Measurements from ENCODE around the gene RARB.

The RARB gene

DNA sequence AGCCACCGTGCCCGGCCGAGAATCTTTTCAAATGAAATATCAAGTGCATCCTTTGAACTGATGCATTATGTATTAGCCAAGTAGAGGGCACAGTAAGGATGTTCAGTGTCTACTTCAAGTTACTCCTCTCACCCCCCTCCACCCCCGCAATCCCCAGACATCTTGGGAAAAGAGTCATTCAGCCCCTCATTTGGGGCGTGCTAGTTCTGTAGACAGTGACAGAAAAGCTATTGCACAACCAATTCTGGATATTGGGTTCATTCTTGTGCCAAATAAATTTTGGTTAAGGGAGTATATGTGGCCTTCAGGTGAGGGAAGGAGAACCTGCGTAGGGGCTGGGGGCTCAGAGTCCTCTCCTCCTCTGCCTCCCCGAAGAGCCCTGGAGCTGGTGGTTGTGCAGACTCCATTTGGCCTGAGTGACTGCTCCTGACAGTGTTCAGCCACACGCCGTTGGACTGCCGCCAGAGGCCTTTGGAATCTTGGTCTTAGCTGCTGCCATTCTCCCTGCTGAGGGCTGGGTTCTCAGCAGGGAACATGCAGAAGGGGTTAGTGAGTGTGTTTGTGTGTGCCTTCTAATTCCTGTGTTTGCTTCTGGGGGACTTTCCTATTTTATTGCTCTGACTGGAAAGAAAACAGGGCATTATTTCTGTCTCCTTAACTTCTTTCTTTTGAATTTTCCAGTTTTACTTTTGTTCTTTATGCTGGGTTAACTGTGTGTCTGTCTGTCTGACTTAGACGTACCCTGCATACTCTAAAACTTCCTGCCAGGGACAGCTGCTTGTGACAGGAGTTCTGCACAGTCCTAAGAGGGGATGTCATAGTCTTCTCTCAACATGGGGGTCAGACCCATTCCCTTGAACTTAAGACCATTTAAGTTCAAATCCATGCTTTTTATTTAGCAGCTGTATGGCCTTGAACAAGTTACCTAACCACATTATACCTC lies 21.0 kb downstream of the RARB start:
- DNase-seq: peak; percentile 11

DNA sequence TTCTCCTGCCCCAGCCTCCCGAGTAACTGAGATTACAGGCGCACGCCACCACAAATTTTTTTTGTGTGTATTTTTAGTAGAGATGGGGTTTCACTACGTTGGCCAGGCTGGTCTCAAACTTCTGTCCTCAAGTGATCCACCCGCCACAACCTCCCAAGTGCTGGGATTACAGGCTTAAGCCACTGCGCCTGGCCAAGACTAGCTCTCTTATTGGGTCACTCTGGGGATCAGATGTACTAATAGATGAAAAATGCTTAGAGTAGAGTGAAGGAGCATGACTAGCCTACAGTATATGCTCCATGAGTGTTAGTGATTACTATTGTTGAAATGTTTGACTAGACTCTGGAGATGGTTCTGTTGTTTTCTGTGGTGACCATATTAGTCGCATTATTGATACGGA lies 21.8 kb downstream of the RARB start:
- DNase-seq: peak; percentile 6

DNA sequence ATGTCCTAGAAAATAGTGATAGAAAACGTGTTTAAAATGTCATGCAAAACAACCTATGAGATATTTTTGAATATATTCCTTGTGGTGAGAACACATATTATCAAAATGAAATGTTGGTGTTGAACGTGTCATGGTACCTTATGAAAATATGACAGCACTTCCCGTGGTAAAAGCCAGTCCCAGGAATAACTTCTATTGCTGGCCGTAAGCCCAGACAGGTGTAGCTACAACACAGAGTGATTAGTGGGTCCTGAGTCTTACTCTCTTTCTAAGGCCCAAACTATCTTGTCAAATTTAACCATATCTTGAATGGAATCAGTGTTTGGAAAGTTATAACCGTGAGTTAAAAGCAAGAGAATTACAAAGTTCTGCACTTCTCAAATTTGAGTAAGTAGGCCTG lies 24.1 kb downstream of the RARB start:
- DNase-seq: no peak

DNA sequence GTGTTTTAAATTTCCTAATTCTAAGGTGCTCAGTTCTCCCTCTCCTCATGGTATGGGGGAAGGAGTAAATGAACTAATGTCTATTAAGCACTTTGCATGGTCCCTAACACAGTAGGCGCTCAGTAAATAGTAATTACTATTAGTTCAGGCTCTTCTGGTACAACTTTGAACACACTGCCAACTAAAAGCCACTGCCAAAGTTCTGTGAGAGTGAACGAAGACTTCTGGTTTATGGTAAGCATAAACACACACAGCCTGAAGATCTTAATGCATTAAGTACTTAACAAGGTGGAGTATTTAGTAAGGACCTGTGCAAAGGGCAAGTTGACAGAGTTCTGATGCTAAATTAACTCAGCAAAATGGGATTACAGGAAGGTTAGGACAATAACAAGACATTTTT lies 24.7 kb downstream of the RARB start:
- DNase-seq: no peak

DNA sequence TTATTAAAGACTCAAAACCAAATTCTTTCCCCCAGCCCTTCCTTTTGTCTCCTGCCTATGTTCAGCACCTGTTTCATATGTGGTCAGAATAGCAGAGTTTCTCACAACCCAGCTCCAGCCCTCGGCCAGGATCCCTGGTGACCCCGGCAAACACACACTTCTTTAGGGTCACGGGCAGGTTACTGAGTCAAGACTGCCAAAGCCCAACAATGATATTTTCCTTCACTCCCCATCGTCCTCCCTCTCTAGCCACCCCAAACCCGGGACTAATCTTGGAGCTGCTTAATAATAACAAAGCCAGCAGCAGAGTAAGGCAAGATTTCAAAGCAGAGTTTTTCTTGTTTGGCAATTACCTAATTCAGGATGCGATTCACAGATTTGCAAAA lies 25.5 kb downstream of the RARB start:
- DNase-seq: no peak

DNA sequence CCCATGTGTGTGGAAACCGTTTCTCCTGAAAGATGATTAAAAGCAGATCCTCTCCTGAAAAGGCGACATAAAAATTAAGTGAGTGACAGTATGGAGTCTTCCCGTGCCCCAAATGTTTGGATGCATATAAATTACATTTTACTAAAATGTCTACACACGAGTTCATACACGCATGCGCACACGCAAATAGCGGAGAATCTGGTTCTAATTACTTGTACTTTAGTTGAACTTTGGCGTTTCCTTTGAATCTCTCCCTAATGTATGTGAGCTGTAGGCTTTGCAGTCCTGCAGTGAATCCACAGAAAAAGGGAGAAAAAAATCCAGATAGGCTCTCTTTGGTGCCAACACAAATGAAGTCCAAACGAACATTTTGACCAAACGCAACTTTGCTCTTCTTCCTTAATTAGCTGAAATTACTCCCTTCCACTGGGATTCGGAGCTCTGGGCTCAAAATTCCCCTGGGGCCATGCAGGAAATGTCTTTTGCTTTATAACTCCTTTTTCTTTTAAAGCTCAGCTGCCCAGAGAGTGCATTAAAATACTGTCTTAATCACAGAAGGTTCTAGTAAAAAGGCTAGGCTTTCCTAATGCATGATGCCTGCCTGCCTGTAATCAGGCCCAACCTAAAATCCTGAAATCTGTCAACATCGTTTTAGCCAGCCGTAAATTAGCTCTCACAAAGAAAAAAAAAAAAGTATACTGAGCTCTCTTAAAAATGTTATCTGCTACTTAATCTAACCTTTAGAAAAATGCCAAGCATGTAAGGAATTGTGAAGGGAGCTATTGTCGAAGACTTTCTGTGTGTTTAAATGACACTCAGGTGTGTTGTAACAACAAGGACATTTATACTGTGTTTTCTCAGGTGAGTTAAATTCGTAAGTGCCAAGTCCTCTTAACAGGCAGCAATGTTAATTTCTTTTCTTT lies 26.2 kb downstream of the RARB start:
- DNase-seq: no peak

DNA sequence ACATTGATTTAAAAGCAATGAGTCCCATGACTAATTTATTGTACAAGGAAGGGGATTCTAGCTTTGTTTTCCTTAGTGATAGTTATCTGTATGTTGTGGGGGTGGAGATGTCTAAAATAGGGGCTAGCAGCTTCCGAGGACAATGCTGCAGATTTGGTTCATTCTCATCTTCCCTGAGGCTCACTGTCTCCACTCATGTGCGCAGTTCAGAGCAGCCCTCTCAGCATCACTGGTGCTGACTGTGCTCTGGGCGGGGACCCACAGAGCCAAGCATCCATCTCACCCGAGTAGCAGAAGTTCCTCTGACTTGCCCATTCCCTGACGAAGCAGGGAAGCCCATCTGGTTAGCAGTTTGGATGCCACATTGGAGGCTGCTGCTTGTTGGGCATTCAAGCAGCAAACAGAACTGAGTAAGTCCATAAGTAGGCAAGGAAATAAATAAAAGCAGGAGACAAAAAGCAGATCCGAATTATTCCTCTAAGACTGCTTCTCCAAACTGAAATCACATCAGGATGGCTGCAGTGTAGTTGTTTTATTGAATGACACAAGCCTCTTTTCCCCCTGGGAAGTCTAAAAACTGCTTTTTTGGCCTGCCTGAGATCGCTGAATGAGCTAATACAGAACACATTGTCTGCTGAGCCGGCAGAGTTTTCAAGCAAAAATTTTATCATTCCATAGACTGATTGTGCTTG lies 27.5 kb downstream of the RARB start:
- no peak for DNase-seq

DNA sequence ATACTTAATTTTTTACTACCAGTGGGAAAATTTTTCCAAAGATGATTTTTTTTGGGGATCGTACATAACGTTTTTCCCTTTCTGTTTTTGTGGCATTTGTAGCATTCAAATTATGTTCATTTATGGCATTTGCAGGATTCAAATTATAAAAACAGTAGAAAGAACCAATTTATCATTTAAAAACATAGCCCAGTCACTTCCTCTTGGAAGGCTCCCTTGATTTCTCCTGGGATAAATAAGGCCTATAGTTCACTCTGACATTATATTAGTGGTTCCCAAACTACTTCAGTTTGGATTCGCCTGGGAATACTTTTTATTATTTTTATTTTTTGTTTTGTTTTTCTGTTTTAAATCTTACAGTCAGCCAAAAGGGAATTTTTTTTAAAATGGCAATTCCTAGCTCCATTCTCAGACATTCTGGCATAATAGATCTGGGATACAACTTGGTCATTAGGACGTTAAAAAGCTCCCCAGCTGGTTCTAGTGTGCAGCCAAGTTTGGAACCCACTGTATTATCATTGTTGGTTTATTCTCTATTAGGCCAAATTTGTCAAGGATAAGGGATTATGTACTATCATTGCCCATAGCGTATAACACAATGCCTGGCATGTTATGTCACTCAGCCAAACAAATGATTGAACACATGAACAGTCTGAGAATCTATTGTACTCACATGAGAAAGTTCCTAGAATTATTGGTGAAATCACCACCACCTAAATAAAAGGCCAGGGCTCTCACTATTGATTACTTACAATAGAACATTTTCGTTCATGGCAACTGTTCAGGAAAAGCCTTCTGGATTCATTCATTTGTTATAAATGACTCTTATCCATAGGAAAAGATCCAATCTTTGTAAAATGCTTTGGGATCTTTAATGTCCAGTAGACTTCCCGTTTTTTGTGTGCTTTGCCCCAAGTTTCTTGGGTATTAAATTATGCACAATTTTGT lies 28.9 kb downstream of the RARB start:
- no peak for DNase-seq

DNA sequence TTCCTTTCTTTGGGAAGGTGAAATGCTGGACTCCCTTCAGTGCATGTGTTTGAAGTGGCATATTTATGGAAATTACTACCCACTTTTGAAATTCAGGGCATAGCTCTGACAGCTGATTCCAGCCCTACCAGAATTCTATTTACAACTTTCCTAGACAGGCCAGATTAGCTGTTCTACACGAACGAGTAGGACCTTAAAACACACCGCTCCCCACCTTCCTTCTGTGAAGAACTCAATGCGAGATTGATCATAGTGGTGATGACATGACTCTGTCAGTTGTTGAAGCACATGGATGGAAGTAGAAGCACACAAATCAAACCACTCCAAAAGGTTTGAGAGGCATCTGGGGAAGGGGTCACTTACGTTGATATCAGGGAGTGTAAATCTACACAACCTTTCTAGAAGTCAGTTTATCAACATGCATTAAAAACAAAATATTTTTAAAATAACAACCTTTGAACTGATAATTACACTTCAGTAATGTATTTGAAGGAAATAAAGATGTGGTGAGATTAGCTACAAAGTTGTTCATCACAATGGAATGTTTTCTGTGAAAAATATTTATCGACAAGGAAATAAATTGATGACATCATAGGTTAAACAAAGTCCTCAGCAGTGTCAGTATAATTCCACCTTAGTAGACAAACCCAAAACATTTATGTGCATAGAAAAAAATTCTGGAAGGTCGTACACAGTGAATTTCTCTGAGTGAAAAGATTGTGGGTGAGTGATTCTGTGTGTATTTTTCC lies 29.8 kb downstream of the RARB start:
- DNase-seq: no peak

DNA sequence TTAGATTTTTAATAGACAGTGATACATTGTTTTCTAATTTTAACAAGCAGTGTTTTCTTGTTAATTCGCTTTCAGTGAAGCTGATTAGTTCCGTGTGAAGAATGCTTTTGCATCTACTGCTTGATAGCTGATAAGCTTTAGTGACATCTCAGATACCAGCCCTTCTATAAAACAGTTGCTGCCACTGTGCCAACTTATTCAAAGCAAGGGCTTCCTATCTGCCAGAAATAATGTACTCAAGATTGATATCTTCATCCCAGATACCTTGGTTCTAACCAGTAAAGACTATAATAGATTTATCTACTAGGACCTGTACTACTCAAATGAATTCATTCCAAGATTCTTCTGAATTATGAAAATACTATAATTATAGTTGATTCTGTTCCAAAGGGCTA lies 30.4 kb downstream of the RARB start:
- DNase-seq: no peak

DNA sequence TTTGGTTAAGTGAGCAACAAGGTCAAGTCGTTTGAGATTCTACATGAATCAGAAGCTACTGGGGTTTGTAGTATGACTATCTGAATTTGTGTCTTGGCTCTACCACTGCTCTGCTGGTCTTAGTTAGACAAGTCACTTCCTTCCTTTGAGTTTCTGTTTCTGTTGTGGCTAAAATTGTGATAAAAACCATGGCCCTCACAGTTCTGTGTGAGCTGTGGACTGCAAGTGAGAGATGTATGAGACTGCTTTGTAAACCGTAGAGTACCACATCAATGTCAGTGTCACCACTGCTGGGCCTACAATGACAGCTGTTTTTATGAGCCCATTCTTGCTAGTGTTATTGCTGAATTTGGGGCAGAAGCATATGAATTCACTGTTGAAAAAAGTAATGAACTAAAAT lies 32.7 kb downstream of the RARB start:
- no peak for DNase-seq

DNA sequence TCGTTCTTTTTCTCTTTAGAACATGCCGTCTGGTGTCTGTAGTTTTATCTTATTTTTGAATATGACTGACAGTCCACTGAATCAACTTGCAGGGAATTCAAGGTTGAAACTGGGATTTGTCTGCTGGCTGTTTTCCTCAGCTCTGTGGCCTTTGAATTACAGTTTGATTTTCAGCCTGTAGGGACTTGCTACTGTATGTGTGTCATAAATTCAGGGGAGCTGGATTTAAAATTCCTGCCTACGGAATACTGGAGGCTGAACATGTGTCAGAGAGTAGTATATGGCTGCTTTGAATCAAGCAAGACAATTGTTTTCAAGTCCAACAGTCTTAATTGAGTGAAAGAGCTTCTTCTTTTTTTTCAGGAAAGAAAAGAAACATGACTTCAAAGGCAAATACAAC lies 33.9 kb downstream of the RARB start:
- DNase-seq: no peak

DNA sequence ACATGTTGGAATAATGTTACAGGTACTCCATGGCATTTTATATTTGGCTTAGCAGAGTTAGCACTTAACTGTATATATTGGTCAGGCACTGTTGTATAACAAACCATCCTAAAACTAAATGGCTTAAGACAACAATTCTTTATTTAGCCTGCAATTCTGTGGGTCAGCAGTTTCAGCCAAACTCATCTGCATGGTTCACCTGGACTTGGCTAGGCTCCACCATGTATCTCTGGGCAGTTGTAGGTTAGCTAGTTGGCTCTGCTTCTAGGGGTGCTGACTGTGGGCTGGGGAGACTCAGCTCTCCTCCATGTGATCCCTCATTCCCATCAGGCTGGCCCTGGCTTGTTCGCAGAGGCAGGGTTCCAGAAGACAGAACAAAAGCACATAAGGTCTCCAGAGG lies 34.4 kb downstream of the RARB start:
- no peak for DNase-seq

DNA sequence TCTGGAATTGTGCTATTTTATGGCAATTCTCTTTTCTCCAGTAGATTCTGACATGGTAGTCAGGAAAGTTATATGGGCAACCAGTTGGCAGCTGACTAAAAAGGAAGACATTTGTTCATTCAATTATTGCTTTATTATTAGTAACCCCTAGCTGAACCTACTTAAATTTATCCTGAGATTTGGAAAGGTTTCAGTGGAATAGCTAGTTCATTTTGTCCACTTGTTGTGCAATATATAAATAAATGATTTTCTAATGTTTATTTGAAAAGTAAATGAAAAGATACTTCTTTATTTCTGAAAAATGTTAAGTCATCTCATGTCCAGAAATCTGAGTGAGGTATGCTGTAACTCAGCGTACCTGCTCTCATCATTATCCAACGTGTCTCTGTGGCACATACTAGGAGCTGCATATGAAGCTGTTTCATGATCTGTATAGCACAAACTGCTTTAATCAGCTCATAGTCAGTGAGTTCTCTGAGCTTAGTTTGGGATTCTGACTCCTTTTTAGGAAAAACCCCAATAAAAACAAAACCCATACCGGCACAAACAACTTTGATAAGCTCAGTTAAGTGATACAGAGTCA lies 35.9 kb downstream of the RARB start:
- DNase-seq: no peak

DNA sequence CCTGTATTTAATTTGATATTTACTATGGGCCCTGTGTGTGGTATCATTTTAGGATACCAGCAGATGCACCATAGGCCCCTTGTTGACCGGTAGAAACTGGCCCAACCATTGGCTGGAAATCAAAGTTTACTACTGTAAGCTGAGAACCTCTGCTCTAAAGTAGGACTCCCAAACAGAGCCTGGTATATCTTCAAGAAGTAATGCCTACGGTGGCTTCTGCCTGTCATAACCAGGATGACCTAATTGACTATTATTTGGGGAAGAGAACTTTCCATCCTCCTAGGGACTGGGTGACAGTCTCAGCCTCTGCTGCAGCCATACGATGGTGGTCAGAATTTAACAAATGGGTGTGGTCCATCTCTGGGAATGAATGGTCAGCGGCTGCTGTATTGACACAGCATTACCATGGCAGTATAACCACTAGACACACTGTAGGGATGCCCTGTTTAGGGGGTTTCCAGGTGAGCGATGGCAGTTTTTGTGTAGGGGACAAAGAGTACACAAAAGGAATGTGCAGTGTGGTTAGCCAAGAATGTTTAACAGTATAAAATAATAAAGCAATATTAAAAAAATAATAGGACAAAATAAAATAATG lies 37.3 kb downstream of the RARB start:
- no peak for DNase-seq

DNA sequence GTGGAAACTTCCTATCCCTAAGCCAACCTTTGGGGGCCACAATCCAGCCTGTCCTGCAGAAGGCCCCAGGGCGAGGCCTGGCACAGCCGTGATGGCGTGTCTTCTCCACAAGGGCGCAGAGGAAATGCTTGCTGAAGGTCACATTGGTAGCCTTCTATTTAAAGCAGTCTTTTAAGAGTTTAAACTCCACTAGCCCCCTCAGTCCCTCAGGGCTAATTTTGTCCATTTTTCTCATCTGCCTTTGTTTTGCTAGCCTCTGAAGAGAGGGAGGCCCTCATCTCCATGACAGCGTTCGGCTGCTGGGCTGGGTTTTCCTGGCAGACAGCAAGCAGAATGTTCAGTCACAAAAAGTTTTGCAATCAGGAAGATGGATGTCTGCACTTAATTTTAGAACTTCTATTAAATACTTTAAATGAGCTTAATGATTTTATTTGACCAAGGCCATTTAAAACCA lies 40.8 kb downstream of the RARB start:
- no peak for DNase-seq

DNA sequence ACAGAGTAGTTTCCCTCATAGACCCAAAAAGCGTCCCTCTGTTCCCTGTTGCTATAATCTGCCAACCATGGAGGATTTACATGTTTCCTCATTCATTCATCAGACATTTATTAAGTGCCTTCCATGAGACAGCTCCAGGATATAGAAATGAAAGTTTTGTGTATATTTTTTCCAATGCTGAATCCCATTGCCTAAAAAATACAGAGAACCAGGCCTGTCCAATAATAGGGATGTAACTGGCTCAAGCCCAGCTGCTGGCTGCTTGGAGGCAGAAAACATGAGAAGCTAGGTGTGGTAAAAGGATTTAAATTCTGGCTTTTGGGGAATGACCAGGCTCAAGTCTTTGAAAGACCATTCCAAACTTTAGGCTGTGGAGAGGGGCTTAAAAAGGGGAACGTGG lies 41.5 kb downstream of the RARB start:
- no peak for DNase-seq

DNA sequence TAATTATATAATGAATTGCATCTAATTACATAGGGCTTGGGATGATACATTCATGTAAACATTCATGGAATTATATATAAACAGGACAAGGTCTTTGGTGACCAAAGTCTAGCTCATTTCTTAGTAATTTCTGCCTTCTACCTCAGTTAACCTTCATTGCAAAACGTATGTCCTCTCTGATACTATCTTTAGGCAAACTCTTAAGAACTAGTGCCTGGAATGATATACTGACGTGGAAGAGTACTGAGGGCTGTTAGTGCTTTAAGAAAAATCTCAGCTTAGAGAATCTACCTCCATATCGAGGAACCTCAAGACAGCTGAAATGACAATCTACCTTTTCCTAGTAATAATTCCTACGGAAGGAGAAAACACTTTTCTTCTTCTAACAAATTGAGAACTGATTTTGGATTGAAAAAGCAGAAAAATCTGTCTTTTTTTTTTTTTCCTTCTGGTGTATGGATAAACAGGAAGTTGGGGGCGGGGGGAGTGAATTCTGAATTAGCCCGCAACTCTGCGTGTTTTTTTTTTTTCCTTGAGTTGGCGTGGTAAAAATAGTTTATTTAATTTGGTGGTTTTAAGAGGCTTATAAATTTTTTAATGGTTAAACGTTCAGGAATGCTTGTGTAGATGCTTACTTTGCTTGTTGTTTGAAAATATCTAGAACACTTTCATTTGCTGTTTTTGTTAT lies 43.2 kb downstream of the RARB start:
- no peak for DNase-seq

DNA sequence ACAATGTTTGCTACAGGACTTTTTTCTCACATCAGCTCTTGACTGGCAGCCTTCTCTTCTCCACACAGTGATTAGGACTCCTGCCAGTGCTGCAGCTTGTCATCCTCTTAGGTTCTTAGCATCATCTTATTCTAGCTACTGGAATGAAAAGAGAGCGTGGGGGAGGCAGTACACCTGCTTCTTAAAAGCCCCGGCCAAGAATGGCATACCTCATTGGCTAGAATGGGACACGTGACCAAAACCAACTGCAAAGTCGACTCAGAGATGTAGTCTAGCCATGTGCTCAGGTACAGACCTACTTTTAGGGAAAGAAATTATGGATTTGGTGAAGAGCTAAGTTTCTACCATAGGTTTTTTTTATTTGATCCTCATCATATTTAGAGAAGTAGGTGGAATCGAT lies 44.1 kb downstream of the RARB start:
- DNase-seq: peak; percentile 18

DNA sequence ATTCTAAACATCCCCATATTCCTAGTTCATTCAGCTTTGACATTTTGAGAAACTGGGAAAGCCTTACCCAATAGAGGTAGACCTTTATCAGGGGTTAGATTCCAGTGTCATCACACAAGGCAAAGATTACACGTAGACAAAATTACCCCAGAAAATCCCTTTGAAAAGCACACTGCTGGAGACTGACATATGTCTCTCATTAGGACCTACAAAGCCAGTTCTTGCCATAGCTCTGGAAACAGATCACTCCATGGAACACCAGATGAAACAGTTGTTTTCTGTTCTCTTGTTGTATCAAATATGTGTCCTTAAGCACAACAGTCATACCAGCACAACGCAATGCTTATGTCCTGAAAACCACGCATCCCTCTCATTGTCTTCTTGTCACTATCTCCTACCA lies 44.7 kb downstream of the RARB start:
- DNase-seq: no peak

Data from NCI-H82 (cell line).